Endothelial cell of umbilical vein (primary cell): ENCODE data around the gene HOXB4. TPM values are rescaled to one million over a fixed set of nuclear protein-coding genes. Genes with fewer than 3 reads are reported as not detected.

Experiments
- BruUV-seq: library from RNA; stranded (reverse); fragments of 400-500 nt; replicated peaks from 2 replicates; lab custom pipeline; 2021; lab: Mats Ljungman, UMichigan
- CTCF ChIA-PET: fragments of 300-600, 350-600 bp; sonication (Branson Sonifier 250); formaldehyde crosslinking; loops from one replicate; lab custom pipeline; 2021; ENCODE audit warnings: antibody characterized with exemption, inconsistent platforms; lab: Charles Lee
- POLR2A ChIA-PET: fragments of 300-600, 350-600 bp; sonication (Branson Sonifier 250); formaldehyde crosslinking; loops from one replicate; lab custom pipeline; 2021; ENCODE audit warnings: antibody characterized with exemption, inconsistent platforms; lab: Charles Lee
- DNase-seq: peaks from one replicate; pipeline ENCODE4 v3.0.0-alpha.2; 2011; ENCODE audit warnings: low read depth, low spot score
- FAIRE-seq: peaks from 2 replicates; lab custom pipeline; 2011; peaks lifted over from hg19 to GRCh38; lab: Jason Lieb, UNC
- H2AFZ ChIP-seq: 2 replicates; pipeline ENCODE4 v1.6.0; 2012; ENCODE audit warnings: low read depth, low read length, control low read depth, inconsistent platforms
- H3K27ac ChIP-seq: 2 replicates; pipeline ENCODE4 v1.5.1; 2011; ENCODE audit warnings: low read depth, mild to moderate bottlenecking, control low read depth, low read length, moderate library complexity; ENCODE audit not compliant: insufficient read depth
- H3K27me3 ChIP-seq, 2 experiments: 2 replicates each; pipeline versions ENCODE4 v1.6.0 to v1.6.1; 2011; ENCODE audit warnings: low read length in 2 of 2, mixed read lengths in 1 of 2; ENCODE audit not compliant: control insufficient read depth in 2 of 2, insufficient read depth in 2 of 2
- H3K36me3 ChIP-seq, 2 experiments: 2 replicates in 1 of 2; 3 replicates in 1 of 2; pipeline ENCODE4 v1.5.1; 2011; ENCODE audit warnings: low read length in 2 of 2, mild to moderate bottlenecking in 1 of 2, moderate library complexity in 1 of 2; ENCODE audit not compliant: control insufficient read depth in 2 of 2, insufficient read depth in 2 of 2; ENCODE audit errors: extremely low read depth in 1 of 2
- H3K4me1 ChIP-seq: 3 replicates; pipeline ENCODE4 v1.5.1; 2011; ENCODE audit warnings: mild to moderate bottlenecking, low read length; ENCODE audit not compliant: control insufficient read depth, insufficient read depth; ENCODE audit errors: extremely low read depth
- H3K4me2 ChIP-seq: 2 replicates; pipeline ENCODE4 v1.6.1; 2011; ENCODE audit warnings: low read length, control low read depth, mixed read lengths; ENCODE audit not compliant: insufficient read depth
- H3K4me3 ChIP-seq, 3 experiments: fragments of 200-600 bp in 1 of 3; sonication (generic), shearing (Covaris generic) in 1 of 3; replicated peaks in 1 of 3; 2 replicates each; pipeline ENCODE4 v1.5.1; 2011 to 2016; ENCODE audit warnings: control low read depth in 3 of 3, low read length in 3 of 3, mild to moderate bottlenecking in 2 of 3, inconsistent platforms in 1 of 3, low read depth in 1 of 3, moderate library complexity in 1 of 3; ENCODE audit not compliant: insufficient read depth in 1 of 3
- H3K79me2 ChIP-seq: 2 replicates; pipeline ENCODE4 v1.6.0; 2012; ENCODE audit warnings: low read length, inconsistent platforms; ENCODE audit not compliant: control insufficient read depth, insufficient read depth
- H3K9ac ChIP-seq: replicated peaks from 2 replicates; pipeline ENCODE3; 2011; ENCODE audit warnings: low read length, control low read depth; ENCODE audit not compliant: insufficient read depth; ENCODE audit errors: extremely low read depth
- H3K9me1 ChIP-seq: replicated peaks from 3 replicates; pipeline ENCODE4 v1.6.0; 2011; ENCODE audit warnings: mild to moderate bottlenecking, low read length; ENCODE audit not compliant: control insufficient read depth, insufficient read depth; ENCODE audit errors: extremely low read depth
- H3K9me3 ChIP-seq: replicated peaks from 2 replicates; pipeline ENCODE4 v1.5.1; 2012; ENCODE audit warnings: low read length, inconsistent platforms; ENCODE audit not compliant: control insufficient read depth, insufficient read depth
- H4K20me1 ChIP-seq: replicated peaks from 2 replicates; pipeline ENCODE3; 2011; ENCODE audit warnings: mild to moderate bottlenecking, low read length; ENCODE audit not compliant: control insufficient read depth, insufficient read depth; ENCODE audit errors: extremely low read depth
- EZH2 ChIP-seq: IDR thresholded peaks from 2 replicates; pipeline ENCODE4 v1.6.1; 2012; ENCODE audit warnings: borderline replicate concordance, low read depth, mild to moderate bottlenecking, moderate library complexity, low read length, inconsistent platforms; ENCODE audit not compliant: severe bottlenecking
- FOS ChIP-seq: IDR thresholded peaks from 2 replicates; pipeline ENCODE4 v1.6.1; 2011; ENCODE audit warnings: mild to moderate bottlenecking, low read length, moderate library complexity, borderline replicate concordance; ENCODE audit not compliant: insufficient read depth
- GATA2 ChIP-seq: IDR thresholded peaks from 2 replicates; pipeline ENCODE4 v1.7.0; 2011; ENCODE audit warnings: low read depth, mild to moderate bottlenecking, moderate library complexity, mixed read lengths, low read length; ENCODE audit not compliant: insufficient read length, insufficient read depth
- JUN ChIP-seq: IDR thresholded peaks from 2 replicates; pipeline ENCODE4 v1.6.1; 2011; ENCODE audit warnings: borderline replicate concordance, low read depth; ENCODE audit not compliant: insufficient read length, insufficient read depth
- MAX ChIP-seq: IDR thresholded peaks from 2 replicates; pipeline ENCODE4 v1.6.1; 2011; ENCODE audit not compliant: insufficient read depth, insufficient read length
- MYC ChIP-seq: IDR thresholded peaks from one replicate; pipeline ENCODE4 v1.6.1; 2011; ENCODE audit warnings: mild to moderate bottlenecking, low read depth, low read length
- POLR2AphosphoS5 ChIP-seq: IDR thresholded peaks from 2 replicates; pipeline ENCODE4 v1.6.1; 2012; ENCODE audit warnings: low read depth, mild to moderate bottlenecking, control low read depth, low read length, moderate library complexity; ENCODE audit not compliant: insufficient read depth
- dilution Hi-C: fragments of 300-500 bp; cut with MboI; formaldehyde crosslinking; loops from one replicate; pipeline ENCODE4 v1.15.0; 2019; ENCODE audit warnings: low sequenced_read_pairs; ENCODE audit not compliant: extremely low pct_ligation_motif_present
- intact Hi-C: fragments of 100-400 bp; cut with micrococcal nuclease; formaldehyde crosslinking; loops from one replicate; pipeline ENCODE4 v1.10.0; 2022
- polyA plus RNA-seq, 4 experiments: library from polyadenylated mRNA; depleted of rRNA in 3 of 4; stranded (reverse) in 3 of 4; unstranded in 1 of 4; fragments of >200 nt; gene quantifications; 2 replicates each; pipeline versions ENCODE4 v1.2.1 to v1.2.3, GENCODE V29; 2011 to 2012; ENCODE audit warnings: missing spikeins in 1 of 4
- total RNA-seq: library from RNA; stranded (reverse); gene quantifications from 2 replicates; pipeline ENCODE4 v1.2.3, GENCODE V29; 2021
- TF ChIP-seq, protein P1 (sequence below), 2 donors: IDR thresholded peaks; 1 replicate in 1 of 2; 2 replicates in 1 of 2; pipeline ENCODE4 v1.5.1; 2011; ENCODE audit warnings: low read length in 2 of 2, mild to moderate bottlenecking in 2 of 2, moderate library complexity in 2 of 2, control low read depth in 1 of 2, inconsistent platforms in 1 of 2, low read depth in 1 of 2; ENCODE audit not compliant: insufficient read depth in 1 of 2; ENCODE audit errors: extremely low read depth in 1 of 2

HOXB4 gene
- total and polyA plus RNA-seq, 2 donors (not counting 3 experiments of a cell fraction or from before 2014, with no cell fraction given), result 4.6 to 13.1 TPM

- intact Hi-C loops (loop anchor here (2.0 kb wide), 2 partner anchors 13 to 25 kb away; partner anchors contain the start of gene HOXB2), dilution Hi-C loops (no loop called here)
- Histone ChIP-seq H3K36me3 (peaks cover 0 to 2% of the 10 kb centered on the region in 2 experiments), H3K27me3 (no peaks in the 10 kb centered on the region), H3K9ac (peak overlapping the region; percentile 60), H3K4me2 (peak overlapping the region; percentile 80), H3K4me1 (peaks cover 88% of the 10 kb centered on the region), H4K20me1 (no peaks in the 10 kb centered on the region), H3K9me1 (no peaks in the 10 kb centered on the region), H3K9me3 (no peaks in the 10 kb centered on the region), H3K27ac (peak overlapping the region; percentile 68), H2AFZ (no peak overlapping the region), H3K4me3 (peak overlapping the region in 1 of 3 experiments; percentile 53), H3K79me2 (peaks cover 99% of the 10 kb centered on the region)
- ChIA-PET POLR2A (interaction anchor here (1.0 kb wide), 1 partner anchor 40 kb away, joined by 3 read pairs; no protein-coding TSS in a partner anchor), CTCF (interaction anchor here (0.6 to 6.1 kb wide), 11 partner anchors 8 to 261 kb away, joined by 3 to 28 read pairs (median 3); partner anchors contain the start of gene HOXB4)
- DNase-seq (peak; percentile 60), FAIRE-seq (peak; percentile 76)
- BruUV-seq, result no TSS peak
- TF ChIP-seq MYC, result no peak
- TF ChIP-seq, protein P1, sequence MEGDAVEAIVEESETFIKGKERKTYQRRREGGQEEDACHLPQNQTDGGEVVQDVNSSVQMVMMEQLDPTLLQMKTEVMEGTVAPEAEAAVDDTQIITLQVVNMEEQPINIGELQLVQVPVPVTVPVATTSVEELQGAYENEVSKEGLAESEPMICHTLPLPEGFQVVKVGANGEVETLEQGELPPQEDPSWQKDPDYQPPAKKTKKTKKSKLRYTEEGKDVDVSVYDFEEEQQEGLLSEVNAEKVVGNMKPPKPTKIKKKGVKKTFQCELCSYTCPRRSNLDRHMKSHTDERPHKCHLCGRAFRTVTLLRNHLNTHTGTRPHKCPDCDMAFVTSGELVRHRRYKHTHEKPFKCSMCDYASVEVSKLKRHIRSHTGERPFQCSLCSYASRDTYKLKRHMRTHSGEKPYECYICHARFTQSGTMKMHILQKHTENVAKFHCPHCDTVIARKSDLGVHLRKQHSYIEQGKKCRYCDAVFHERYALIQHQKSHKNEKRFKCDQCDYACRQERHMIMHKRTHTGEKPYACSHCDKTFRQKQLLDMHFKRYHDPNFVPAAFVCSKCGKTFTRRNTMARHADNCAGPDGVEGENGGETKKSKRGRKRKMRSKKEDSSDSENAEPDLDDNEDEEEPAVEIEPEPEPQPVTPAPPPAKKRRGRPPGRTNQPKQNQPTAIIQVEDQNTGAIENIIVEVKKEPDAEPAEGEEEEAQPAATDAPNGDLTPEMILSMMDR (IDR thresholded peaks at IDR 0.05; ENCODE audit: extremely low read depth in 1 of 2, insufficient read depth in 1 of 2, low read depth in 1 of 2, low read length in 2 of 2), result peak; percentile 8 to 22
Observed at GRCh38 chr17:48569674-48570324, 8.4 kb downstream of the HOXB4 start.

- H3K79me2 ChIP-seq, result peaks cover 96% of the 10 kb centered on the region
- TF ChIP-seq, protein P1 (IDR thresholded peaks at IDR 0.05; ENCODE audit: extremely low read depth in 1 of 2, insufficient read depth in 1 of 2, low read depth in 1 of 2, low read length in 2 of 2), result no peak
- TF ChIP-seq EZH2, result no peak
- TF ChIP-seq MAX, result no peak
- TF ChIP-seq POLR2AphosphoS5, result no peak
- TF ChIP-seq GATA2, result no peak
- TF ChIP-seq JUN, result no peak
- no peak for TF ChIP-seq MYC
- no peak for TF ChIP-seq FOS
- H2AFZ ChIP-seq, result no peak overlapping the region
- FAIRE-seq (no peak), DNase-seq (no peak)
- H3K9me1 ChIP-seq, result no peaks in the 10 kb centered on the region
- no TSS peak for BruUV-seq
- intact Hi-C loops, result loop anchor here (2.0 kb wide), 1 partner anchor 24 kb away; the partner anchor contains the start of gene HOXB2
- ChIA-PET POLR2A (interaction anchor here (1.0 kb wide), 1 partner anchor 41 kb away, joined by 3 read pairs; no protein-coding TSS in a partner anchor), CTCF (interaction anchor here (0.6 to 6.1 kb wide), 6 partner anchors 9 to 77 kb away, joined by 3 to 28 read pairs (median 6); partner anchors contain the start of gene HOXB4)
- H3K9me3 ChIP-seq, result no peaks in the 10 kb centered on the region
- H3K4me2 ChIP-seq, result peak overlapping the region; percentile 80
- H3K9ac ChIP-seq, result peak overlapping the region; percentile 41
- peaks cover 0 to 2% of the 10 kb centered on the region in 2 experiments for H3K36me3 ChIP-seq
- H3K4me1 ChIP-seq, result peaks cover 87% of the 10 kb centered on the region
- no peaks in the 10 kb centered on the region for H3K27me3 ChIP-seq
- peak overlapping the region; percentile 49 for H3K27ac ChIP-seq
- H3K4me3 ChIP-seq, result peak overlapping the region; percentile 2 to 60 (median 45)
- dilution Hi-C loops, result no loop called here
- no peaks in the 10 kb centered on the region for H4K20me1 ChIP-seq
Observed at GRCh38 chr17:48569240-48569582, 8.9 kb downstream of the HOXB4 start.
